ENCODE measurements around the gene ANXA9. TPM values are rescaled to one million over a fixed set of nuclear protein-coding genes. Genes with fewer than 3 reads are reported as not detected.

The ANXA9 gene
- total RNA-seq, 1 donor from 2014 or later: not detected

DNA sequence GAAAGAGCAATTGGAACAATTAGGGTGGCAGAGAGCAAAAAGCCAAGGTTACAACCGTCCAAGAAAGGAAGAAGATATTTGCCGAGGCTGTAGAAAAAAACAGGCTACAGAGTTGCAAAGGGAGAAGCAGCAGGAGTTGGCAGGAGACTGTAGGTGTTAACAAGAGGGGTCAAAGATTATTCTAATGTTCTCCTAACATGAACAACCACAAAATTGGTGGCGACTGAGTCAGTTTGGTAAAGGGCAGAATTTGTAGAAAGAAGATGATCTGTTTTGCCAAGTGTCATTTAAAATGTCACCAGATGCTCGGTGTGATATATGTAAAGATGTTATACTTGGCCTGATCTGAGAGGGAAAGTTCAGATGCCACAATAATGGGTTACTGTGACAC, 25.8 kb downstream of the ANXA9 start:
- Mint-ChIP-seq H3K9me3 (no peaks in the 10 kb centered on the region), H3K27me3 (ENCODE audit: insufficient read depth, low read depth) (peaks cover 3% of the 10 kb centered on the region), H3K36me3 (peaks cover 3% of the 10 kb centered on the region), H3K27ac (peak overlapping the region; percentile 100), H3K4me3 (peak overlapping the region; percentile 97), H3K4me1 (peaks cover 49% of the 10 kb centered on the region)
- Histone ChIP-seq H3K9ac (no peak overlapping the region), H4K20me1 (ENCODE audit: low read depth) (no peaks in the 10 kb centered on the region), H3F3A (ENCODE audit: low read depth) (peaks cover 25% of the 10 kb centered on the region), H3K4me1 (peaks cover 21% of the 10 kb centered on the region), H3K27ac (no peak overlapping the region), H2AFZ (replicated peaks) (peak overlapping the region; percentile 93), H3K9me3 (ENCODE audit: low read depth) (no peaks in the 10 kb centered on the region), H3K27me3 (no peaks in the 10 kb centered on the region), H3K36me3 (no peaks in the 10 kb centered on the region), H3K79me2 (ENCODE audit: low read depth) (peaks cover 11% of the 10 kb centered on the region), H3K4me2 (peak overlapping the region; percentile 64), H3K4me3 (peak overlapping the region; percentile 76)
- TF ChIP-seq, protein P1, sequence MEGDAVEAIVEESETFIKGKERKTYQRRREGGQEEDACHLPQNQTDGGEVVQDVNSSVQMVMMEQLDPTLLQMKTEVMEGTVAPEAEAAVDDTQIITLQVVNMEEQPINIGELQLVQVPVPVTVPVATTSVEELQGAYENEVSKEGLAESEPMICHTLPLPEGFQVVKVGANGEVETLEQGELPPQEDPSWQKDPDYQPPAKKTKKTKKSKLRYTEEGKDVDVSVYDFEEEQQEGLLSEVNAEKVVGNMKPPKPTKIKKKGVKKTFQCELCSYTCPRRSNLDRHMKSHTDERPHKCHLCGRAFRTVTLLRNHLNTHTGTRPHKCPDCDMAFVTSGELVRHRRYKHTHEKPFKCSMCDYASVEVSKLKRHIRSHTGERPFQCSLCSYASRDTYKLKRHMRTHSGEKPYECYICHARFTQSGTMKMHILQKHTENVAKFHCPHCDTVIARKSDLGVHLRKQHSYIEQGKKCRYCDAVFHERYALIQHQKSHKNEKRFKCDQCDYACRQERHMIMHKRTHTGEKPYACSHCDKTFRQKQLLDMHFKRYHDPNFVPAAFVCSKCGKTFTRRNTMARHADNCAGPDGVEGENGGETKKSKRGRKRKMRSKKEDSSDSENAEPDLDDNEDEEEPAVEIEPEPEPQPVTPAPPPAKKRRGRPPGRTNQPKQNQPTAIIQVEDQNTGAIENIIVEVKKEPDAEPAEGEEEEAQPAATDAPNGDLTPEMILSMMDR (IDR thresholded peaks at IDR 0.05): no peak
- TF ChIP-seq EZH2 (IDR thresholded peaks at IDR 0.05) (no peak), EZH2phosphoT487 (IDR thresholded peaks at IDR 0.05) (no peak)
- no peak for DNase-seq (ENCODE audit: low spot score)

DNA sequence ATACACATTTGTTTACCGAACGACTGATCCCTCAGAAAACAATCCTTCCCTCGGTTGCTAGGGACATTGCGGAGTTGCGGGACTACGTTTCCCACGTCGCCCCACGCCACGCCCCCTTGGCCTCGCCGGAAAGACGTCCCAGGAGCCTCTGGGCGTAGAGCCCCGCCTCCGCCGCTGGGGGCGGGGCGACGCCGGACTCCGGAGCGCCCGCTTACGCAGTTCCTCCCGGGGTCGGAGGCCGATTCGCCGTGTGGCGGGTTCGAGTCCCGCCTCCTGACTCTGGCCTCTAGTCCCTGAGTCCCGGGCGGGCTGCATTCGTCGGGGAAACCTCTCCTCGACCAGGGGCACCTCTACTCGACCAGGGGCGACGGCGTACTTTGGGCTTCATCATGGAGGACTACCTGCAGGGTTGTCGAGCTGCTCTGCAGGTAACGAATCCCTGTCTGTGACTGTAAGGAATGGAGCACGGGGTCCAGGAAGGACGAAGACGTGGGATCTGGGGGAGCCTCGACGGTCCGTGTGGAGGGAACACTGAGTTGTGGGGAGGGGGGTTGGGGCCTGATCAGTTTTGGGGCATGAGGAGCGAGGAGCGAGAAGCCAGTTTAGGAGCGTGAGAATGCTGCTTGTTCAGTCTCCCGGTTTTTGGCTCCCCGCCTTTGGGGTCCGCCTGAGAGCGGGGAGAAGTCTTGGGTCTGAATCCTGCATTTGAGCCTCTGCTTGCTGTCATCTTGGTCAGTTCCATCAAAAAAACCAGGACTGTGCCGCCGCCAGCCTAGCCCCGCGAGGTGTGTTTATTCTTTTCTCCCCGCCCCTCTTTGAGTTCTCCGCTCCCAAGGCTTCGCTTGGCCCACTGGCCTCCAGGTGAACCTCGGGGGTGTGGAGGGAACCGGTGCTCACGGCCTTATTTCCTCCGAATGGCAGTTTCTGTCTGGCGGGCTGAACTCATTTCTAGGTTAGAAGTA, 26.4 kb downstream of the ANXA9 start, which contains the start of gene PRUNE1:
PRUNE1 (plus strand) TSS at position 206 of the 962 bp plus-strand sequence; CDS start at position 390, 184 bp downstream.
- Histone ChIP-seq H3K27me3 (no peaks in the 10 kb centered on the region), H3K4me2 (peak within 1 kb of the TSS; percentile 82), H3K36me3 (no peaks in the 10 kb centered on the region), H3K27ac (no peak within 1 kb of the TSS), H4K20me1 (ENCODE audit: low read depth) (no peaks in the 10 kb centered on the region), H3K79me2 (ENCODE audit: low read depth) (peaks cover 11% of the 10 kb centered on the region), H2AFZ (replicated peaks) (peak within 1 kb of the TSS; percentile 97), H3K4me1 (peaks cover 21% of the 10 kb centered on the region), H3K4me3 (peak within 1 kb of the TSS; percentile 76), H3K9ac (peak within 1 kb of the TSS; percentile 38), H3F3A (ENCODE audit: low read depth) (peaks cover 25% of the 10 kb centered on the region), H3K9me3 (ENCODE audit: low read depth) (no peaks in the 10 kb centered on the region)
- Mint-ChIP-seq H3K4me1 (peaks cover 49% of the 10 kb centered on the region), H3K27me3 (ENCODE audit: insufficient read depth, low read depth) (peaks cover 3% of the 10 kb centered on the region), H3K4me3 (peak within 1 kb of the TSS; percentile 97), H3K9me3 (no peaks in the 10 kb centered on the region), H3K27ac (peak within 1 kb of the TSS; percentile 100), H3K36me3 (peaks cover 3% of the 10 kb centered on the region)
- peak; percentile 98 for DNase-seq (ENCODE audit: low spot score)
- TF ChIP-seq EZH2phosphoT487 (IDR thresholded peaks at IDR 0.05) (no peak), EZH2 (IDR thresholded peaks at IDR 0.05) (no peak)
- TF ChIP-seq, protein P1 (IDR thresholded peaks at IDR 0.05): no peak

- Mint-ChIP-seq H3K27me3 (ENCODE audit: insufficient read depth, low read depth) (peaks cover 4% of the 10 kb centered on the region), H3K36me3 (peaks cover 3% of the 10 kb centered on the region), H3K27ac (peak overlapping the region; percentile 92), H3K9me3 (no peaks in the 10 kb centered on the region), H3K4me3 (peak overlapping the region; percentile 97), H3K4me1 (peaks cover 46% of the 10 kb centered on the region)
- Histone ChIP-seq H3K79me2 (ENCODE audit: low read depth) (peaks cover 11% of the 10 kb centered on the region), H3K9me3 (ENCODE audit: low read depth) (no peaks in the 10 kb centered on the region), H3K9ac (no peak overlapping the region), H3F3A (ENCODE audit: low read depth) (peaks cover 25% of the 10 kb centered on the region), H3K27ac (no peak overlapping the region), H3K4me1 (peaks cover 21% of the 10 kb centered on the region), H3K36me3 (no peaks in the 10 kb centered on the region), H2AFZ (replicated peaks) (no peak overlapping the region), H4K20me1 (ENCODE audit: low read depth) (no peaks in the 10 kb centered on the region), H3K4me3 (peak overlapping the region; percentile 76), H3K27me3 (no peaks in the 10 kb centered on the region), H3K4me2 (peak overlapping the region; percentile 82)
- no peak for DNase-seq (ENCODE audit: low spot score)
- TF ChIP-seq, protein P1 (IDR thresholded peaks at IDR 0.05): no peak
- TF ChIP-seq EZH2phosphoT487 (IDR thresholded peaks at IDR 0.05) (no peak), EZH2 (IDR thresholded peaks at IDR 0.05) (no peak)
Observed at GRCh38 chr1:151009206-151009587, 27.1 kb downstream of the ANXA9 start.
